HepG2 (cell line): Measurements from ENCODE around the gene PSMB10. TPM values are rescaled to one million over a fixed set of nuclear protein-coding genes. Genes with fewer than 3 reads are reported as not detected.
A peak's percentile ranks its signal among the peaks of the same experiment; 100 is the strongest.

ENCODE experiments used
- ARID2 ChIP-seq: sonication (generic); formaldehyde crosslinking; IDR thresholded peaks from 2 replicates; pipeline ENCODE4 v1.8.1; 2022; ENCODE audit warnings: mild to moderate bottlenecking, missing genetic modification reagents, borderline replicate concordance
- ETV5 ChIP-seq: IDR thresholded peaks from 2 replicates; pipeline ENCODE4 v1.6.1; 2018; ENCODE audit warnings: missing biosample characterization, missing genetic modification reagents, inconsistent platforms, borderline replicate concordance
- HDAC2 ChIP-seq: sonication (generic); formaldehyde crosslinking; IDR thresholded peaks from 2 replicates; pipeline ENCODE4 v1.4.0; 2020; ENCODE audit warnings: missing genetic modification reagents
- HMGXB4 ChIP-seq, 2 experiments: sonication (generic) in 1 of 2; formaldehyde crosslinking in 1 of 2; IDR thresholded peaks; 2 replicates each; pipeline versions ENCODE4 v1.4.0 to v1.6.1; 2018 to 2020; ENCODE audit warnings: missing genetic modification reagents in 2 of 2, borderline replicate concordance in 1 of 2, low read depth in 1 of 2, mild to moderate bottlenecking in 1 of 2, missing biosample characterization in 1 of 2
- HNRNPLL ChIP-seq: fragments of 200-400 bp; formaldehyde crosslinking; IDR thresholded peaks from 2 replicates; pipeline ENCODE4 v1.6.1; 2017; ENCODE audit warnings: mild to moderate bottlenecking, low read depth, low read length; ENCODE audit not compliant: poor library complexity, severe bottlenecking
- NCOA5 ChIP-seq: sonication (generic); formaldehyde crosslinking; IDR thresholded peaks from 2 replicates; pipeline ENCODE4 v1.4.0; 2020; ENCODE audit warnings: missing genetic modification reagents
- NFYC ChIP-seq: IDR thresholded peaks from 2 replicates; pipeline ENCODE4 v1.6.1; 2016; ENCODE audit warnings: missing genetic modification reagents, missing compliant biosample characterization
- RNF219 ChIP-seq: sonication (generic); formaldehyde crosslinking; IDR thresholded peaks from 2 replicates; pipeline ENCODE4 v1.5.0; 2020; ENCODE audit warnings: mild to moderate bottlenecking, missing genetic modification reagents
- TAF1 ChIP-seq: sonication (generic); formaldehyde crosslinking; IDR thresholded peaks from 2 replicates; pipeline ENCODE4 v1.4.0; 2020; ENCODE audit warnings: missing genetic modification reagents
- ZBTB39 ChIP-seq: sonication (generic); formaldehyde crosslinking; IDR thresholded peaks from 2 replicates; pipeline ENCODE4 v1.5.0; 2020; ENCODE audit warnings: missing genetic modification reagents
- ZNF329 ChIP-seq: sonication (generic); formaldehyde crosslinking; IDR thresholded peaks from 2 replicates; pipeline ENCODE4 v1.9.0; 2021; ENCODE audit warnings: low read depth, mild to moderate bottlenecking, missing genetic modification reagents
- ZNF747 ChIP-seq: sonication (generic); formaldehyde crosslinking; IDR thresholded peaks from 2 replicates; pipeline ENCODE4 v1.8.1; 2023; ENCODE audit warnings: missing genetic modification reagents, mild to moderate bottlenecking, borderline replicate concordance
- polyA plus RNA-seq, 8 experiments: library from polyadenylated mRNA; depleted of rRNA in 3 of 8; stranded (reverse) in 7 of 8; unstranded in 1 of 8; fragments of >200 nt; fragmentation: Illumina TruSeq in 4 of 8; extraction: Trizol in 4 of 8; gene quantifications; 2 replicates each; pipeline versions ENCODE4 v1.2.1 to v1.2.3, GENCODE V29; 2011 to 2016; ENCODE audit warnings: low read depth in 4 of 8, missing spikeins in 1 of 8, mixed read lengths in 1 of 8; ENCODE audit not compliant: insufficient read depth in 1 of 8
- total RNA-seq, 5 experiments: library from RNA; depleted of rRNA; stranded (reverse); fragments of >200 nt; fragmentation: Illumina TruSeq; extraction: Trizol; gene quantifications; 2 replicates each; pipeline ENCODE4 v1.2.3, GENCODE V29; 2016; ENCODE audit warnings: low read depth in 1 of 5
- TF ChIP-seq, protein P1 (sequence below): sonication (generic); formaldehyde crosslinking; IDR thresholded peaks from 2 replicates; pipeline ENCODE4 v1.4.0; 2020; ENCODE audit warnings: mild to moderate bottlenecking, missing genetic modification reagents
- TF ChIP-seq, protein P2 (sequence below): IDR thresholded peaks from 2 replicates; pipeline ENCODE4 v1.6.1; 2018; ENCODE audit warnings: missing genetic modification reagents, mild to moderate bottlenecking, missing compliant biosample characterization

The PSMB10 gene
- total and polyA plus RNA-seq, 2 of the 13 experiments (the other 11 are each of a cell fraction or from before 2014, with no cell fraction given), result 12.7 to 65.9 TPM

GRCh38 chr16:67969254-67970039, 32.8 kb upstream of the PSMB10 start (continued):
- TF ChIP-seq HMGXB4 (CRISPR knock-in tag; IDR thresholded peaks at IDR 0.05; ENCODE audit: borderline replicate concordance in 1 of 2, low read depth in 1 of 2) (peak; percentile 14 to 37; a peak in 3 of 4 replicates), ARID2 (CRISPR knock-in tag) (0 out of 2 replicates have a peak, but pooled peaks have one; percentile 16), RNF219 (CRISPR knock-in tag) (0 out of 2 replicates have a peak, but pooled peaks have one; percentile 20), ZBTB39 (no peak), ZNF747 (CRISPR knock-in tag) (peak; percentile 32), HNRNPLL (peak; percentile 50), NFYC (CRISPR knock-in tag) (peak; percentile 58; the same call in 1 of the 2 replicates), TAF1 (CRISPR knock-in tag) (peak; percentile 52; the same call in 1 of the 2 replicates), NCOA5 (CRISPR knock-in tag) (no peak), HDAC2 (0 out of 2 replicates have a peak, but pooled peaks have one; percentile 46), ETV5 (CRISPR knock-in tag) (peak; percentile 10; the same call in 1 of the 2 replicates), ZNF329 (0 out of 2 replicates have a peak, but pooled peaks have one; percentile 14)
- TF ChIP-seq, protein P1, sequence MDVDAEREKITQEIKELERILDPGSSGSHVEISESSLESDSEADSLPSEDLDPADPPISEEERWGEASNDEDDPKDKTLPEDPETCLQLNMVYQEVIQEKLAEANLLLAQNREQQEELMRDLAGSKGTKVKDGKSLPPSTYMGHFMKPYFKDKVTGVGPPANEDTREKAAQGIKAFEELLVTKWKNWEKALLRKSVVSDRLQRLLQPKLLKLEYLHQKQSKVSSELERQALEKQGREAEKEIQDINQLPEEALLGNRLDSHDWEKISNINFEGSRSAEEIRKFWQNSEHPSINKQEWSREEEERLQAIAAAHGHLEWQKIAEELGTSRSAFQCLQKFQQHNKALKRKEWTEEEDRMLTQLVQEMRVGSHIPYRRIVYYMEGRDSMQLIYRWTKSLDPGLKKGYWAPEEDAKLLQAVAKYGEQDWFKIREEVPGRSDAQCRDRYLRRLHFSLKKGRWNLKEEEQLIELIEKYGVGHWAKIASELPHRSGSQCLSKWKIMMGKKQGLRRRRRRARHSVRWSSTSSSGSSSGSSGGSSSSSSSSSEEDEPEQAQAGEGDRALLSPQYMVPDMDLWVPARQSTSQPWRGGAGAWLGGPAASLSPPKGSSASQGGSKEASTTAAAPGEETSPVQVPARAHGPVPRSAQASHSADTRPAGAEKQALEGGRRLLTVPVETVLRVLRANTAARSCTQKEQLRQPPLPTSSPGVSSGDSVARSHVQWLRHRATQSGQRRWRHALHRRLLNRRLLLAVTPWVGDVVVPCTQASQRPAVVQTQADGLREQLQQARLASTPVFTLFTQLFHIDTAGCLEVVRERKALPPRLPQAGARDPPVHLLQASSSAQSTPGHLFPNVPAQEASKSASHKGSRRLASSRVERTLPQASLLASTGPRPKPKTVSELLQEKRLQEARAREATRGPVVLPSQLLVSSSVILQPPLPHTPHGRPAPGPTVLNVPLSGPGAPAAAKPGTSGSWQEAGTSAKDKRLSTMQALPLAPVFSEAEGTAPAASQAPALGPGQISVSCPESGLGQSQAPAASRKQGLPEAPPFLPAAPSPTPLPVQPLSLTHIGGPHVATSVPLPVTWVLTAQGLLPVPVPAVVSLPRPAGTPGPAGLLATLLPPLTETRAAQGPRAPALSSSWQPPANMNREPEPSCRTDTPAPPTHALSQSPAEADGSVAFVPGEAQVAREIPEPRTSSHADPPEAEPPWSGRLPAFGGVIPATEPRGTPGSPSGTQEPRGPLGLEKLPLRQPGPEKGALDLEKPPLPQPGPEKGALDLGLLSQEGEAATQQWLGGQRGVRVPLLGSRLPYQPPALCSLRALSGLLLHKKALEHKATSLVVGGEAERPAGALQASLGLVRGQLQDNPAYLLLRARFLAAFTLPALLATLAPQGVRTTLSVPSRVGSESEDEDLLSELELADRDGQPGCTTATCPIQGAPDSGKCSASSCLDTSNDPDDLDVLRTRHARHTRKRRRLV (CRISPR knock-in tag), result peak; percentile 73
- TF ChIP-seq, protein P2, sequence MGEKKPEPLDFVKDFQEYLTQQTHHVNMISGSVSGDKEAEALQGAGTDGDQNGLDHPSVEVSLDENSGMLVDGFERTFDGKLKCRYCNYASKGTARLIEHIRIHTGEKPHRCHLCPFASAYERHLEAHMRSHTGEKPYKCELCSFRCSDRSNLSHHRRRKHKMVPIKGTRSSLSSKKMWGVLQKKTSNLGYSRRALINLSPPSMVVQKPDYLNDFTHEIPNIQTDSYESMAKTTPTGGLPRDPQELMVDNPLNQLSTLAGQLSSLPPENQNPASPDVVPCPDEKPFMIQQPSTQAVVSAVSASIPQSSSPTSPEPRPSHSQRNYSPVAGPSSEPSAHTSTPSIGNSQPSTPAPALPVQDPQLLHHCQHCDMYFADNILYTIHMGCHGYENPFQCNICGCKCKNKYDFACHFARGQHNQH (CRISPR knock-in tag), result 0 out of 2 replicates have a peak, but pooled peaks have one; percentile 18
